HG03342 (cell line): ENCODE data around the gene KLHL3.

Experiments used
- ATAC-seq: cut with Tn5 transposase; IDR thresholded peaks from one replicate; pipeline ENCODE4 v1.9.1; 2021; ENCODE audit warnings: mild to moderate bottlenecking, moderate library complexity; ENCODE audit not compliant: unreplicated experiment

KLHL3 gene

GRCh38 chr5:137592317-137592716, 143.6 kb downstream of the KLHL3 start:
- no peak for ATAC-seq

- no peak for ATAC-seq
Observed at GRCh38 chr5:137589185-137589584, 146.7 kb downstream of the KLHL3 start.

- ATAC-seq: no peak
Observed at GRCh38 chr5:137587919-137588318, 148.0 kb downstream of the KLHL3 start.

- no peak for ATAC-seq
Observed at GRCh38 chr5:137584262-137584661, 151.6 kb downstream of the KLHL3 start.

GRCh38 chr5:137583129-137583528, 152.8 kb downstream of the KLHL3 start:
- no peak for ATAC-seq

- ATAC-seq: no peak
Observed at GRCh38 chr5:137582218-137582617, 153.7 kb downstream of the KLHL3 start.

GRCh38 chr5:137581776-137582175, 154.1 kb downstream of the KLHL3 start:
- no peak for ATAC-seq

GRCh38 chr5:137580030-137580429, 155.9 kb downstream of the KLHL3 start:
- ATAC-seq: no peak

GRCh38 chr5:137575847-137576246, 160.0 kb downstream of the KLHL3 start:
- ATAC-seq: no peak

- no peak for ATAC-seq
Observed at GRCh38 chr5:137575211-137575610, 160.7 kb downstream of the KLHL3 start.

GRCh38 chr5:137573376-137573775, 162.5 kb downstream of the KLHL3 start:
- no peak for ATAC-seq

GRCh38 chr5:137572042-137572695, 163.7 kb downstream of the KLHL3 start:
- ATAC-seq: no peak

GRCh38 chr5:137570070-137570469, 165.8 kb downstream of the KLHL3 start:
- no peak for ATAC-seq
